Measurements from ENCODE around the gene IRAK1.

IRAK1 gene

GRCh38 chrX:153964105-153964504 is 55.6 kb downstream of the IRAK1 start (continued):
- TF ChIP-seq TSHZ2 (CRISPR knock-in tag; IDR thresholded peaks at IDR 0.05) (no peak), ARNTL (CRISPR knock-in tag; IDR thresholded peaks at IDR 0.05; ENCODE audit: borderline replicate concordance, low read depth) (no peak), OSR1 (CRISPR knock-in tag; IDR thresholded peaks at IDR 0.05) (no peak), ZFP30 (CRISPR knock-in tag; IDR thresholded peaks at IDR 0.05) (no peak), RARB (CRISPR knock-in tag; IDR thresholded peaks at IDR 0.05) (no peak), ESRRG (CRISPR knock-in tag; IDR thresholded peaks at IDR 0.05) (no peak)

- no peak for TF ChIP-seq ESRRG (CRISPR knock-in tag; IDR thresholded peaks at IDR 0.05)
- no peak for TF ChIP-seq CREB5 (CRISPR knock-in tag; IDR thresholded peaks at IDR 0.05; ENCODE audit: low read depth)
- no peak for TF ChIP-seq SNAI2 (CRISPR knock-in tag; IDR thresholded peaks at IDR 0.05)
- no peak for TF ChIP-seq TCF4 (CRISPR knock-in tag; IDR thresholded peaks at IDR 0.05; ENCODE audit: borderline replicate concordance)
- TF ChIP-seq ZFP30 (CRISPR knock-in tag; IDR thresholded peaks at IDR 0.05), result no peak
- no peak for TF ChIP-seq GLIS3 (CRISPR knock-in tag; IDR thresholded peaks at IDR 0.05)
- no peak for ATAC-seq
Observed at GRCh38 chrX:153963546-153963945, 56.2 kb downstream of the IRAK1 start.

GRCh38 chrX:153961292-153961691 is 58.4 kb downstream of the IRAK1 start:
- no peak for ATAC-seq
- TF ChIP-seq ARNTL (CRISPR knock-in tag; IDR thresholded peaks at IDR 0.05; ENCODE audit: borderline replicate concordance, low read depth) (no peak), ZC3H10 (CRISPR knock-in tag; IDR thresholded peaks at IDR 0.05) (no peak), RARB (CRISPR knock-in tag; IDR thresholded peaks at IDR 0.05) (no peak), ZFP30 (CRISPR knock-in tag; IDR thresholded peaks at IDR 0.05) (no peak), CSDC2 (CRISPR knock-in tag; IDR thresholded peaks at IDR 0.05) (no peak), TOX (CRISPR knock-in tag; IDR thresholded peaks at IDR 0.05; ENCODE audit: borderline replicate concordance) (no peak), TSHZ2 (CRISPR knock-in tag; IDR thresholded peaks at IDR 0.05) (no peak), CREB5 (CRISPR knock-in tag; IDR thresholded peaks at IDR 0.05; ENCODE audit: low read depth) (no peak), ZNF565 (CRISPR knock-in tag; conservative IDR thresholded peaks at IDR 0.05; ENCODE audit: low read depth) (no peak), ZFP3 (CRISPR knock-in tag; IDR thresholded peaks at IDR 0.05) (no peak), OSR1 (CRISPR knock-in tag; IDR thresholded peaks at IDR 0.05) (no peak), BACH2 (CRISPR knock-in tag; IDR thresholded peaks at IDR 0.05; ENCODE audit: borderline replicate concordance) (no peak), SNAI2 (CRISPR knock-in tag; IDR thresholded peaks at IDR 0.05) (no peak)

GRCh38 chrX:153960786-153961185 is 58.9 kb downstream of the IRAK1 start:
- no peak for ATAC-seq

More at GRCh38 chrX:153960786-153961185, 58.9 kb downstream of the IRAK1 start:
- no peak for TF ChIP-seq ZNF8 (CRISPR knock-in tag; IDR thresholded peaks at IDR 0.05)
- no peak for TF ChIP-seq ZNF565 (CRISPR knock-in tag; conservative IDR thresholded peaks at IDR 0.05; ENCODE audit: low read depth)

All from SK-N-SH treated with all-trans-retinoic acid at 6 μM for 48 hours (cell line).